ENCODE results near the gene RBM4. TPM values are rescaled to one million over a fixed set of nuclear protein-coding genes. Genes with fewer than 3 reads are reported as not detected.
A peak's percentile ranks its signal among the peaks of the same experiment; 100 is the strongest.

Gene RBM4
- total RNA-seq, 1 donor from 2014 or later: 137 TPM

GRCh38 chr11:66649903-66650302, 11.4 kb downstream of the RBM4 start:
- no peak for FAIRE-seq

GRCh38 chr11:66651016-66651415, 12.5 kb downstream of the RBM4 start:
- DNase-seq (ENCODE audit: low spot score in 2 of 2) (no peak), FAIRE-seq (no peak)

More at GRCh38 chr11:66649903-66650302, 11.4 kb downstream of the RBM4 start:
- DNase-seq (ENCODE audit: low spot score in 2 of 2): no peak

- FAIRE-seq: no peak
Measured at GRCh38 chr11:66652651-66653050, 14.1 kb downstream of the RBM4 start.

GRCh38 chr11:66653123-66653522, 14.6 kb downstream of the RBM4 start:
- no peak for FAIRE-seq
- DNase-seq (ENCODE audit: low spot score in 2 of 2): no peak

More at GRCh38 chr11:66652651-66653050, 14.1 kb downstream of the RBM4 start:
- no peak for DNase-seq (ENCODE audit: low spot score in 2 of 2)

GRCh38 chr11:66659763-66660162, 21.3 kb downstream of the RBM4 start:
- DNase-seq (ENCODE audit: low spot score in 2 of 2) (no peak), FAIRE-seq (no peak)

GRCh38 chr11:66663741-66664296, 25.3 kb downstream of the RBM4 start:
- FAIRE-seq: no peak
- no peak for DNase-seq (ENCODE audit: low spot score in 2 of 2)

GRCh38 chr11:66665369-66665768, 26.9 kb downstream of the RBM4 start:
- no peak for FAIRE-seq
- DNase-seq (ENCODE audit: low spot score in 2 of 2): no peak

GRCh38 chr11:66670816-66671215, 32.3 kb downstream of the RBM4 start:
- FAIRE-seq (no peak), DNase-seq (ENCODE audit: low spot score in 2 of 2) (no peak)

- DNase-seq (ENCODE audit: low spot score in 2 of 2) (no peak), FAIRE-seq (no peak)
Measured at GRCh38 chr11:66674964-66675602, 36.6 kb downstream of the RBM4 start.

- FAIRE-seq: no peak
Measured at GRCh38 chr11:66676282-66676919, 37.9 kb downstream of the RBM4 start.

GRCh38 chr11:66676931-66677598, 38.6 kb downstream of the RBM4 start:
- DNase-seq (ENCODE audit: low spot score in 2 of 2): no peak
- no peak for FAIRE-seq

More at GRCh38 chr11:66676282-66676919, 37.9 kb downstream of the RBM4 start:
- DNase-seq (ENCODE audit: low spot score in 2 of 2): no peak

GRCh38 chr11:66677599-66678375, 39.3 kb downstream of the RBM4 start, which contains the start of gene RBM4B:
TSS of gene RBM4B (minus strand) at chr11:66677887. CDS start at chr11:66677079, 808 bp downstream.
- DNase-seq (ENCODE audit: low spot score in 2 of 2): peak; percentile 93 to 94
- FAIRE-seq: no peak

- no peak for FAIRE-seq
Measured at GRCh38 chr11:66680966-66681645, 42.6 kb downstream of the RBM4 start.

GRCh38 chr11:66683877-66684276, 45.4 kb downstream of the RBM4 start:
- FAIRE-seq (no peak), DNase-seq (ENCODE audit: low spot score in 2 of 2) (no peak)

More at GRCh38 chr11:66680966-66681645, 42.6 kb downstream of the RBM4 start:
- DNase-seq (ENCODE audit: low spot score in 2 of 2): no peak

- FAIRE-seq (no peak), DNase-seq (ENCODE audit: low spot score in 2 of 2) (no peak)
Measured at GRCh38 chr11:66684635-66685034, 46.1 kb downstream of the RBM4 start.

GRCh38 chr11:66685276-66686099, 47.0 kb downstream of the RBM4 start:
- no peak for DNase-seq (ENCODE audit: low spot score in 2 of 2)

GRCh38 chr11:66686100-66686785, 47.7 kb downstream of the RBM4 start:
- no peak for FAIRE-seq
- no peak for DNase-seq (ENCODE audit: low spot score in 2 of 2)

More at GRCh38 chr11:66685276-66686099, 47.0 kb downstream of the RBM4 start:
- FAIRE-seq: no peak
